Ureter (tissue), 1 donor: ENCODE data around the gene MICAL3. TPM values are rescaled to one million over a fixed set of nuclear protein-coding genes. Genes with fewer than 3 reads are reported as not detected.
"Not testable (repeated sequence)": the region's sequence is repeated elsewhere in the genome, so short reads cannot be mapped to it uniquely, and the experiment has no call there.

ENCODE experiments used
- DNase-seq: peaks from one replicate; pipeline ENCODE4 v3.0.0-alpha.2; 2020; ENCODE audit warnings: low spot score
- total RNA-seq: library from RNA; stranded (reverse); gene quantifications from one replicate; pipeline ENCODE4 v1.2.4, GENCODE V29; 2023
- donor health status: DM: yes; HTN: yes; CAD: no.

The MICAL3 gene
- total RNA-seq, 1 donor from 2014 or later, result 67.1 TPM

DNA sequence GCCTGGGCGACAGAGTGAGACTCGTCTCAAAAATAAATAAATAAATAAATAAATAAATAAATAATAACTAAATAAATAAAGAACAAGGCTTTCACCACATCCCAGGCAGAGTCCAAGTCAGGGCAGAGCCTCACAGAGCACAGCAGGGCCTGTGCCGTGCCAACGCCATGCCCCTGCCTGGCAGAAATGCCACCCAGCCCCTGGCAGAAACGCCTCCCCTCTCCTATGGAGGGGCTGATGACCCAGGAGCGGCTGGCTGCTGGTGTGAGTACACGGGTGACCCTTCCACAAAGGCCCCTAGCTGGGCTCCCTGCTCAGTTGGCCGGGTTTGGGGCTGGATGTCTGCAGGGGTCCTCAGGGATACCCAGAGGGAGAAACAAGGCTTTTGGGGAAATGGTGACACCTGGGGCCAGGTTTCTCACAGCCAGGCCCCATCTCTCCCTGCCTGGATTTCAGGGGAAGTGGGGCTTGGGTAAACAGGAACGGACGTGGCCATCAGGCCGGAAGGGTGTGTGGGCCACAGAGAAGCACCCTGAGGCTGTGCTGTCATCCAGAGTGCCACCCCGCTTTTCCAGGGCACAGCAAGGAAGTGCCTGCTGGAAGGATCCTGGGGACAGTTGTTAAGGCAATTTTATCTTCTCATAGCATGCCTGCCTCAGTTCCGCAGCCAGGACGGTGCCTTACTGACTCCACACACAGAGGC, 255.2 kb downstream of the MICAL3 start:
- no peak for DNase-seq

DNA sequence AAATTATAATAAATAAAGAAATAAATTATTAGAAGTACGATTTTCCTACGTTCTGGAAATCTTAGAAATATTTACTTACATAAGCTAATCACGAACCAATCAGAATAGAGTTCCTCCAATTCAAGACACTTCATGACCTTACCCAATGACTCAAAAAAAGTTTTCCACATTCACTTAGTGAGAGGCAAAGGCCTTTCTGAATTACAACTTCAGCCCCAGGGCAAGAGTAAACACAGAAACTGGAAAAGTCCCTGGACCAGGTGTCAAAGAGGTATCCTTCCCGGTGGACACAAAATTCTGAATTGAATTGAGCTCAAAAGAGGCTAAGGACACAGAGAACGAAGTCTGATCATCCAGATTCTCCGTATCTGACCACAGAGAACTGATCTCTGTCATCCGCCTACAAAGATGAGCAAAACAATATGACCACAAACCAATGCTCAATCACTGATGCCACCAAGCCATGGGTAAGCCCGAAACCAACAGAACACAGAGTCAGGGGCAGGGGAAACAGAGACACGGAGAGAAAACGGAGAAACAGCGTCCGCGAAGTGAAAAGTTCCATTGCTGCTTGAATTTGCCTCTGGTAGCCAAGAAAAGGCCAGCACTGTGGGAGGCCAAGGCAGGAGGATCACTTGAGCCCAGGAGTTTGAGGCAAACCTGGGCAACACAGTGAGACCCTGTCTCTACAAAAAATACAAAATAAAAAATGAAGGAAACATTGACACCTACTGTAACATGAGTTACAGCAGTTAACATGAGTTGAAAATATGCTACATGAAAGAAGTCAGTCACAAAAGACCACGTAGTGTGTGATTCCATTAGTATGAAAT, 256.9 kb downstream of the MICAL3 start:
- DNase-seq, result no peak

DNA sequence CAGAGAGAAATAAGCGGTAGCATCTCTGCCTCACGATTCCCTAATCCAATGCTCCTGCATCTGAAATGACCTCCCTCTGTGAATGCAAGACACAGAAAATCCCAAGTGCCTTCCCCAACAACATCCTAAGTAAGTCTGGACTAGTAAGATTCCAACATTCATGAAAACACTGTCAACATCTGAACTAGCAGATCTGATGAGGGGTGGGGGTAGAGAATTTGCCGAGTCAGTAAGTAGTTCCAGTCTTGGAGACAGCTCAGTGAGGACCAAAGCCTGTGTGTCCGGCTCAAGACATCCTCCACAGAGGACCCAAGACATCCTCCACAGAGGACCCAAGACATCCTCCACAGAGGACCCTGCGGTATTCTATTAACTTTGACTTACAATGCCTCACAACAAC, 259.5 kb downstream of the MICAL3 start:
- not testable (repeated sequence) for DNase-seq

DNA sequence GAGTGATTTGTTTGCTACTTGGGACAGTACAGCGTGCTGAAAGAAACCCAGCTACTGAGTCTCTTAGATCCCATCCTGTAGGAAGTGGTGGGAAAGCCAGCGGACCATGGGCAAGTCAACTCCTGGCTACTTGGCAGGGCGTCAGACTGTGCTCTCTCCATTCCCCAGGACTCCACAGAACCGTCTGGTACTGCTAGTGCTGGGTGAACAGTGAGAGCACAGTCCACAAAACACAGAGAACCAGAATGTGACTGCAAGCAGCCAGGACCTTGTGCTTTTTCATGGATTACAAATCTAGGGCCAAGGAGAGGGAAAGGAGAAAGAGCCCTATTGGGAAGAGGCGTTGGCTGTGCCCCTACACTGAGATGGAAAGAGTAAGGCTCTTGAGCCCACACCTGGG, 260.3 kb downstream of the MICAL3 start:
- no peak for DNase-seq

DNA sequence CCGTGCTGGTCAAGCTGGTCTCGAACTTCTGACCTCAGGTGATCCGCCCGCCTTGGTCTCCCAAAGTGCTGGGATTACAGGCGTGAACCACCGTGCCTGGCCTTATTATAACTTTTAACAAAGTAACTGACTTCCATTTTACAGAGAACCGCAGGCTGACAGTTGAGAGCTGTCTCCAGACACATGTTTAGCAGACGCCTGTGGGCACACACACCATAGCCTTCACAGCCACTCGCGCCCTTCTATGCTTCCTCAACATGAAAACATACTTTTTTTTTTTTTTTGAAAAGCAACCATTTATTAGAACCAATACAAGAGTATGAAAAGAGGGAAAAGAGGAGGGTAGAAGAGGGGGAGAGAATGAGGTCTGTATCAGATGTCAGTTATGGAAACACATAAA, 260.9 kb downstream of the MICAL3 start:
- not testable (repeated sequence) for DNase-seq

DNA sequence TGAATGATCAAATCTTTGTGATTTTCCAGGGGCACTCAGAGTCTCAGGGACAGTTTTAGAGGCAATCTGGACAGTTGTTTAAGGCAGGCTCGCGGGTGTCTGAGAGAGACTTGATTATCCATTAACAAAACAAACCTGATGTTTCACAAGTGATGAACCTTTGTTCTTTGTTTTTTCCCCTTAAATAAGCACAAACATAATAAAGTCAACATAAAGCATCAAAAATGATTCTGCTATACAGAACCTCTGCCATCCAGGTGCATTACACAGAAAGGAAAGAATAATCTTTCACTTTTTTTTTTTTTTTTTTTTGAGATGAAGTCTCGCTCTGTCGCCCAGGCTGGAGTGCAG, 263.2 kb downstream of the MICAL3 start:
- no peak for DNase-seq

DNA sequence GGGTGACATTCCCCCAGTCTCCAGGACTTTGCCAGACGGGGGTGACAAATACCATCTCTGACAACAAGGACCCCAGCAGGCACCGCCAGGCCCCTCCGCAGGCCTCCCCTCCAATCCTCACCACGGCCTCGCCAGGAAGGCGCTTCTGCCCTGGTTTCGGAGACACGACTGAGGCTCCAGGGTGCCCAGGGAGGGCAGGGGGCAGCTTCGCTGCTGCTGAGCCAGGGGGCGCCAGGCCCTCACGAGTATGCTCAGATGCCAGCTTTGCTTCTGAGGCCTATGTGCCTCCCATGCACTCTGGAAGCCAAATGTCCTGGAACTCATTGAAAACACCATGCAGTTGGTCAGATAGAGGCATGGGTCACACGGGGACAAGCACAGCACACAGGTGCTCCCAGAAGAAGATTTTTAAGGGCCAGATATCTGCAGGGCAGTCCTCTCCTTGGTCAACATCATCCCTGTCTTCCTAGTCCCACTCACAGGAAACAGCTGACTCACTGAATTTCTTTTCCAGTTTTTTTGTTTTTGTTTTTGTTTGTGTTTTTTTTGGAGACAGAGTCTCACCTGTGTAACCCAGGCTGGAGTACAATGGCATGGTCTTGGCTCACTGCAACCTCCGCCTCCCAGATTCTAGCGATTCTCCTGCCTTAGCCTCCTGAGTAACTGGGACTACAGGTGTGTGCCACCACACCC, 270.0 kb downstream of the MICAL3 start:
- no peak for DNase-seq

DNA sequence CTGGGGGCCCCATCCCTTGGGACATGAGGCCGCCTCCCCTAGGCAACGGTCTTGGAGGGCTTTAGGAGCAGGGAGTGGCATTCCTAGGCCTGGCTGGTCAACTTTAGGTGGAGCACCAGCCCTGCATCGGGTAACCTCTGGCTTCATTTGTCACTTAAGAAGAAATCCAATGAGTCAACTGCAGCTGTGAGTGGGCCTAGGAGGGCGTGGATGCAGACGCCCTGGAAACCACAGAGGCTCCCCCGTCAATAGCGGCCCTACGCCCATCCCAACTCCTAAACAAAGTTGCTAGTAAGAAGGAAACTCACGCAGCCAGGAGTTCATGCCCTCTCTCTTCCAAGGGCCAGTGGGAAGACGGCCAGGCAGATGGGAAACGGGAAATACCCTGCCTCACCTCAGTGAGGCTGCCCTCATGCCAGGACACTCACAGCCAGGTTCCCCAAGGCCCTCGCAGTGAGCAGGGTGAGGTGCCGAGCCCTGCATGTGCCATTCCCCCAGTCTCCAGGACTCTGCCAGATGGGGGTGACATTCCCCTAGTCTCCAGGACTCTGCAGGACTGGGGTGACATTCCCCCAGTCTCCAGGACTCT, 270.9 kb downstream of the MICAL3 start:
- no peak for DNase-seq

DNA sequence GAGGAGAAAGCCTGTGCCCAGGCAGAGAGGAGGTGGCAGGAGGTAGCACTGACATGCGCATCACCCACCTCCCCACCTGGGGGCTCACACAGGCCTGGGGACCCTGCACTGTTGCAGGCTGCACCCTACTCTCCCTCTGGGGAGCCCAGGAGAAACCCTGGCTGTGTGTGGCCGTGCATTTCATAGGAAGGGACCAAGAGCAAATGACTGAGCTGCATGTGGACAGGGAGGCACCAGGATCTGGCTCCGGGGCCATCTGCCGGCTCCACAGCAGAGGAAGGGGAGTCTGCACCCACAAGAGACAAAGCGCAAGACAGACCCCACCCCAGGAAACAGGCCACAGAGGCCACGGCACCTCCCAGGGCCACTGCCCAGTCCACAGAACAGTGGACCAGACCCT, 272.8 kb downstream of the MICAL3 start:
- DNase-seq, result no peak

DNA sequence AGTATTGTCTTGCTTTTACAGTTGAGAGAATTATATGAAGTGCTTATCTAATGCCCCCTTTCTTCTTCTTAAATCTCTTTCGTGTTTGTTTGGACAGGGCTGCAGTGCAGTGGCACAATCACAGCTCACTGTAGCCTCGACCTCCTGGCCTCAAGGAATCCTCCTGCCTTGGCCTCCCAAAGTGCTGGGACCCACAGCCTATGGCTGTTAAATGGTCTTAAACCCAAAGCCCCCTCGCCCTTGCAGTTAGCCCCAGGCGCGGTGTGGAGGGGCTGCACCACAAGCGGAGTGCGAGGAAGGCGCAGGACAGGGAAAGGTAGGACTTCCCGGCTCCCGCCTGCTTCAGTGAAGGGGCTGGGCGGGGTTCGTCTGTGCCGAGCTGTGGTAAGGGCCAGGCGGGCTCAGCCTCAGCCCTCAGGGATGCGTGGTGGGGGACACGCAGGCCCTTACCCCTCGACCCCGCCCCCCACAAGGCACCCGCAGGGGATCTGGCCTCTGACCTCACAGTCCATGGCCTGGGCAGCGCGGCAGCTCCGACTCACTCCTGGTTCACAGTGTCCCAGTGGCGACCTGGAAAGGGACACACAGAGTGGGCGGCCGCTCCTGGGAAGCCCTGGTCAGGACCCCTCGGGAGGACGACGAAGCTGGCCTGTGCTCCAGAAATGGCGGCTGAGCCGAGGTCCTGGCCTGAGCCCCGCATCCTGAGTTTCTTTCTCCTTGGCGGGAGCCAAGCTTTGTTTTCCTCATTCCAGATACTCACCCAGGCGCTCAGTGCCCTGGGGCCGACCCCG, 274.6 kb downstream of the MICAL3 start:
- no peak for DNase-seq

DNA sequence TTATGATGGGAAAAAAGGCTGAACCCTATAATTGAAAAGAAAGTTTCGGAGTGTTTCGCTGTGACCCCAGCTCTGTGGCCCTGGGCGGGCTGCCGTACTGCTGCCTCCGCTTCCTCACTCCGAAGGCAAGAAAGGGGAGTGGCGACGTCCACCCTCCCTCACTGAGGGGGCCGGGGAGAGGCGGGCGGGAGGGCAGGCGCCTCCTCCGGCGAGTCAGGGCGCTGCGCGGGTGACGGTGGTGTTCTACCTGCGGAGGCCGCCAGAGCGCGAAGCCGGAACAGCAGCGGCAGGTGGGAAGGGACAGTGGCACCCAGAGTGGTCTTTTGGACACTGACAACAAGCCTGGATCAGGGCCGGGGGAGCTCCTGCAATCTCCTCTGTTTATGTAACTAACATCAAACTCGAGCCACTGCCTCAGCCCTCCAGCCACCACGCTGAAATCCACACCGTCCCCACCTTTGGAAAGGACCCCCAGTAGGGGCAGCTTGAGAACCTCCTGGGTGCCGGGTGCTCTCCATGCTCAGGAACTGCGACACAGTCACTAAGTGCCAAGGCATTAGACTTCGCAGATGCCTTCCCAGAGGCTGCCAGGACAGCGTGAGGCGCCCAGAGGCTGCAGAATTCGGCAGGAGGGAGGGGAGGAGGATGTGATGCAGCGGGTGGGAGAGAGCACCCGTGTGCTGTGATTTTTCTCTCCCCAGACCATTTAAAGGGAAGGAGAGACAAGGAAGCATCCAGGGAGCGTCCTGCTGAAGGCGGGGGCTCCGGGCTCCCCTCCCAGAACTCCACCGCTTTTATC, 275.6 kb downstream of the MICAL3 start:
- DNase-seq, result no peak

DNA sequence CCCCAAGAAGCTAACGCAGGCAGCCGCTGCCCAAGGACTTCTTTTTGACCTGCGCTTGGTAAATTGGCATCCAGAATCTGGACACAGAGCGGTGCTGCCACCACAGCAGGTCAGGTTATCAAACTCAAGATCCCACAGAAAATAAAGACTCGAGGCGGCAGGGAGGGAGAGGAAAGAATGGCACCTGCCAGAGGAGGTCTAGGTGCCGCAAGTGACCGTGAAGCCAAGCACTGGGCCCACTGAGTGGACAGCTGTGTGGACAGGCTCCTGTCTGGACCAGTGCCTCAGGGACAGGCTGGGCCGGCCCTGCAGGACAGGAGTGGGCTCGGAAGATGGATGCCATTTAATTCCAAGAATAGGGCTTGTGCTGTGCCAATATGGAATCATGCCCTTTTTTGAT, 277.4 kb downstream of the MICAL3 start:
- no peak for DNase-seq

DNA sequence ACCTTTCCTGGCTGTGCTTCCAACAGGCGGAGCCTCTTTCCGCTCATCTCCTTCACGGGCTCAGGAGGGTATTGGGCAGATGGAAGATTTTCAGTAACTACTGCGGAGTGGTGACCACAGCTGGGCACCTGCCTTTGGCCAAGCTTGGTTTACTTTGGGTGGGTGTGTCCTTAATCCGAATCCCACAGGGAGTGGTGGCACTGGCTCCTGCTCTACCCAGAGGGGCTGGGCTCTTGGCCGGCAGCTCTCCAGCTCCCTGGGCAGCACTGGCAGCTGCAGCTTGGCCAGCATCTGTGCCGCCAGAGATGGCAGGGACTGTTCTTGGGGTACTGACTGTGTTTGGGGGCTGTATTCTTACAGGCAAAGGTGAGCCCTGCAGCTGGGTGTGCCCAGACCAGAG, 279.9 kb downstream of the MICAL3 start:
- DNase-seq, result no peak

DNA sequence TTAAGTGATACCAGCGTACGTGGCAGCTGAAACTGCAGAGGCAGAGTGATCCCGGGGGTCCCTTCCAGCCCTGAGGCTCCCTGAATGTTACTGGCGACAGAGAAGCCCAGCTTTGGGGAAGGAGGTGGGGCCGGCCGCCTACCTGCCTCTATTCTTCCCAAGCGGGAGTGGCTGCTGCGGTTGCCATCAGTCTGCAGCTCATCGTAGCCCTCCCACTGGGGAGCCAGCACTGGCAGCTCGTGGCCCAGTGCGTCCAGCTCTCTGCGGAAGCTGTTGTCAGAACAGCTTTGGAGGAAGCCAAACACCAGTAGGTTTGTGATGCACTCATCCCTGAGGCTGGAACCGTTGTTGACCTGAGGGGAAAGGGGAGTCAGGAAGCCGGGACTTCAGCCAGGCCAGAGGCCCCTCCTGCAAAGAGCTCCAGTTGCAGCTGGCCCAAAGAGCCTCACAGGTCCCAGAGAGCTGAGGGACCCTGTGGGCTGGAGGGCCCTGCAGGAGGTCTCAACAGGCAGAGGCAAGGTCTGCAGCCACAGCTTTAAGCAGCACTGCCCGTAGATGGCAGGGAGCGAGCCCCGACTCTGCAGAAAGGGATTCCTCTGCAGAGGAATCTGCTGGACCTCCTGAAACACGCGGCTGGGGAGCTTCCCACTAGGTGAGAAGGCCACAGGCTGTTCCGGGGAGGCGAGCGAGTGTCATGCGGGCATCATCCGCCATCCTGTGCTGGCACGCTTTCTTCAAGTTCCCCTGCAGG, 280.5 kb downstream of the MICAL3 start:
- DNase-seq, result no peak

DNA sequence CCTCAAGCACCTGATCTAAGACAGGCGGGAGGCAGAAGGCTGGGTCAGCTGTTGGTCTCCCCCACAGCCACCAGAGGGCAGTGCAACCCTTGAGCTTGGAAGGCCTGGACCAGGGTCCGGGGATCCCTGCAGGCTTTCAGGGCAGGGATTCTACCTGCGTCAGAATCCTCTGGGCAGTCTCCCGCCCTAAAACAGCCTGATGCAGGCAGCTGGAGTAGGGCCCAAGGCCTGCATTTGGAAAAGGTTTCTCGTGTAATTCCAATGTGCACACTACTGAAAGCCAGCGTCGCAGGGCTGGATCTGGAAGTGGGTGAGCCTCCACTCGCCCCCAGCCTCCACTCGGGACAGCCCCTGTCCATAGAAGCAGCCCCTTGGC, 281.8 kb downstream of the MICAL3 start:
- no peak for DNase-seq

DNA sequence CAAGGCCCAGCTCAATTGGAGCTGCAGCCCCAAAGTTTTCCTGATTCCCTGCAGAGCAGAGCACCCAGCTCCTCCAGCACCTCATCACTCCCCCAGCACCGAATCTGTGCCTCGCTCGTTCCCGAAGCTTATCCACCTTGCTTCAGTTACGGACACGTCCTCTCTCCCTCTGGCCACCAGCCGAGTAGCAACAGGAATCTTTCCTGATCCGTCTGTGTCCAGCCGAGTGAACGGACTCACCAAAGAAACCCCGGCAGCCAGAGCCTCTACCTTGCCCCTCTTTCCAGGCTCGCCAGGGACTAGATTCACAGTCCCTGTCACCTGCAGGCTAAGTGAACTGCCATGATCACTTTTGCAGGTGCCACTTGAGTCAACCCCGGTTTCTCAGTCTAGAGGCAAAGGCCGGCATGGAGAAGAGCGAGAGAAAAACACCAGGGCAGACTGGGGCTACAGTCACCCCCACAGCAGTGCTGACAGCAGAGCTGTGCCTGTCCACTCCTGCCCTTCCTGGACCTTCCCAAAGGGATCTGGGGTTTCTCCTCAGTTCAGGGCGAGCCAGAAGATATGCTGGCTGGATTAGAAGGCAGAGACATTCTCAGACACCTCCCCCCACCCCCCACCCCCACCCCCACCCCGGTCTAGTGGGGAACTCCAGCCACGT, 282.4 kb downstream of the MICAL3 start:
- no peak for DNase-seq

DNA sequence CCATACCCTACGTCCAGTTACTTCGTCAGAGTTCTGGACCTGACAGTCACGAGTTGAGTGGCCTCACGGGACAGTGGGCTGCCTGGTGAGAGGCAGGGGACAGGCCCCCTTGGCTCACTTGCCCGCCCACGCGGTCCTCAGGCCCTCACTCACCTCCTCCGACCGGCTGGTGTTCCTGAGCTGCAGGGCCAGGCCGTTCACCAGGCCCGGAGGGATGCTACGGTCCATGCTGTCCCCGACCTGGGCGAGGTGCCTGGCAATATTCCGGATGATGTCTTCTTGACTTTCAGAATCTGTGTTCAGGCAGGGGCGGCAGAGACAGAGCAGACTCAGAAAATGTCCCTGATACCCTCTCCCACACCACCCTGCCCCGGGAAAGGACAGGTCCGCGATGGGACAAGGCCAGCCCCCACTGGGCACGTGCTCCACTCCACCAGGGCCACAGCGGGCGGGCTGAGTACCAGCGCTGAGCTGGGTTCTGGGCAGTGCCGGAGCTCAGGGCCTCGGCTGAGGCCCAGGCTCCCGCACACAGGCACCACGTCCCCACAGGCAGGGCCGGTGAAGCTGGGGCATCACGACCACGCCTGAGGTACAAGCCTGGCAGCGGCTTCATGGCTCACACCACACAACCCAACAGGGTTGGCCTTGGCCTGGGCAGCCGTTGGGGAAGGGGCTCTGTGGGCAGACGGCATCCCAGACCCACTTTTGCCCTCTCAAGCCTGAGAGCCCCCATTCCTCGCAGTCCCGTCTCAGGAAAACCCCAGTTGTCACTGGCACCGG, 285.0 kb downstream of the MICAL3 start:
- DNase-seq, result no peak

DNA sequence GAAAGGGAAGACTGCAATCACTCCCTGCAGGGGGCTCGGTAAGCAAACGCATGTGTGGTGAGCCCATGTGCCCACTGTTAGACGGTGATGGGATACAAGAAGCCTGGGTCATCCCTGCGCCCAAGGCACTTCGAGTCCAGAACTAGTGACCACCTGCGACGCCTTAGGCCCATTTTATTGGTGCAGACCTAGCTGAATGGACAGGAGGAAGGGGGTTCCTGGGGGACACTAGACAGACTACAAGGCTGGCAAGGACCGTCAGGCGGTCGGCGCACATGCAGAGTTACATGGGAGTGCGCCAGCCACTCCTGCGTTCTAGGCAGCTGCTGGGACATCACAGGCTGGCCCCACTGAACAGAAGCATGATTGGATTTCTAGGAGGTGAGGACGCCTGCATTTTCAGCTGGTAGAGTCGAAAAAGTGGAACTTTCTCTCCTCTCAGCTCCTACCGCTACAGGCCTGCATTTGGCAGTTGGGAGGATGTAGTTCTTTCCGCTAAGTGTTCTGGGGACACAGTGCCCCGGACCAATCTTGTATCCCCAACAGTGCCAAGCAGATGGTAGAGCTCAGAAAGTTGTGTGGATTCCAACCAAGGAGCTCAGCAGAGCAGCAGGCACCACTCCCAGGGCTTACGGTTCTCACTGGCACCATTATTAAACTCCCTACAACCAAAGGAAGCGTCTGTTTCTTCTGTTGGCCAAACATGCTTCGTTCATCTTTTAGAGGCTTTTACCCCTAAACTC, 285.8 kb downstream of the MICAL3 start:
- no peak for DNase-seq
